IMR-90 (cell line): Measurements from ENCODE around the gene FAF1.

Experiments
- CEBPB ChIP-seq: IDR thresholded peaks from 2 replicates; pipeline ENCODE4 v1.6.1; 2012; ENCODE audit warnings: low read depth, low read length, improper control_type of control experiment
- CHD1 ChIP-seq: IDR thresholded peaks from 2 replicates; pipeline ENCODE4 v1.6.1; 2012; ENCODE audit warnings: low read depth, low read length, improper control_type of control experiment
- CTCF ChIP-seq: conservative IDR thresholded peaks from 2 replicates; pipeline ENCODE4 v1.5.1; 2012; ENCODE audit warnings: mild to moderate bottlenecking, low read depth, low read length, improper control_type of control experiment
- ELK1 ChIP-seq: fragments of 150-350 bp; IDR thresholded peaks from 2 replicates; pipeline ENCODE4 v1.6.1; 2016; ENCODE audit warnings: low read depth, mild to moderate bottlenecking, low read length, moderate library complexity, borderline replicate concordance
- FOS ChIP-seq: fragments of 150-350 bp; IDR thresholded peaks from 2 replicates; pipeline ENCODE4 v1.6.1; 2016; ENCODE audit warnings: low read depth, low read length
- MAFK ChIP-seq: IDR thresholded peaks from 2 replicates; pipeline ENCODE4 v1.6.1; 2012; ENCODE audit warnings: low read depth, low read length, improper control_type of control experiment
- MAZ ChIP-seq: IDR thresholded peaks from 2 replicates; pipeline ENCODE4 v1.6.1; 2012; ENCODE audit warnings: low read depth, mild to moderate bottlenecking, low read length, improper control_type of control experiment, moderate library complexity, borderline replicate concordance
- MXI1 ChIP-seq: IDR thresholded peaks from 2 replicates; pipeline ENCODE4 v1.6.1; 2012; ENCODE audit warnings: low read depth, mild to moderate bottlenecking, low read length, moderate library complexity, borderline replicate concordance
- RAD21 ChIP-seq: IDR thresholded peaks from 2 replicates; pipeline ENCODE4 v1.6.1; 2012; ENCODE audit warnings: low read length, improper control_type of control experiment
- RCOR1 ChIP-seq: IDR thresholded peaks from 2 replicates; pipeline ENCODE4 v1.6.1; 2012; ENCODE audit warnings: mild to moderate bottlenecking, low read length, improper control_type of control experiment; ENCODE audit not compliant: insufficient replicate concordance
- RFX5 ChIP-seq: IDR thresholded peaks from 2 replicates; pipeline ENCODE4 v1.8.0; 2012; ENCODE audit warnings: low read depth, mild to moderate bottlenecking, low read length, moderate library complexity

GRCh38 chr1:50930193-50930592 is 29.9 kb downstream of the FAF1 start:
- TF ChIP-seq CEBPB (no peak), MAZ (no peak), CTCF (no peak), CHD1 (no peak), RAD21 (no peak), RFX5 (no peak), MXI1 (no peak), MAFK (no peak), FOS (no peak), ELK1 (no peak), RCOR1 (no peak)
